Measurements from ENCODE around the gene MKRN2OS.

Gene MKRN2OS

GRCh38 chr3:12585181-12585580 lies 39.9 kb upstream of the MKRN2OS start:
- H3K79me2 ChIP-seq (ENCODE audit: insufficient read depth, low read depth), result no peaks in the 10 kb centered on the region
- no peak overlapping the region for H3K27ac ChIP-seq
- H3K36me3 ChIP-seq (ENCODE audit: insufficient read depth), result no peaks in the 10 kb centered on the region; the same call in 1 of the 2 replicates
- no peaks in the 10 kb centered on the region for H4K20me1 ChIP-seq (ENCODE audit: insufficient read depth)
- H3K27me3 ChIP-seq (ENCODE audit: insufficient read depth, low read depth), result no peaks in the 10 kb centered on the region
- no peak overlapping the region for H3K9ac ChIP-seq
- no peak for TF ChIP-seq CTCF (conservative IDR thresholded peaks at IDR 0.05; ENCODE audit: low read depth, low read length)
- no peaks in the 10 kb centered on the region for H3K4me1 ChIP-seq (ENCODE audit: low read depth, poor library complexity, severe bottlenecking)
- H2AFZ ChIP-seq (ENCODE audit: low read depth), result no peak overlapping the region
- no peak overlapping the region for H3K4me2 ChIP-seq
- no peak overlapping the region for H3K4me3 ChIP-seq (IDR thresholded peaks at IDR 0.05; ENCODE audit: insufficient read depth, low read depth, low read length)

GRCh38 chr3:12584083-12584482 lies 38.8 kb upstream of the MKRN2OS start:
- Histone ChIP-seq H3K79me2 (ENCODE audit: insufficient read depth, low read depth) (no peaks in the 10 kb centered on the region), H3K36me3 (ENCODE audit: insufficient read depth) (no peaks in the 10 kb centered on the region; the same call in 1 of the 2 replicates), H3K4me3 (IDR thresholded peaks at IDR 0.05; ENCODE audit: insufficient read depth, low read depth, low read length) (no peak overlapping the region), H3K9ac (no peak overlapping the region), H3K27ac (no peak overlapping the region), H4K20me1 (ENCODE audit: insufficient read depth) (no peaks in the 10 kb centered on the region), H2AFZ (ENCODE audit: low read depth) (no peak overlapping the region), H3K27me3 (ENCODE audit: insufficient read depth, low read depth) (no peaks in the 10 kb centered on the region), H3K4me2 (no peak overlapping the region), H3K4me1 (ENCODE audit: low read depth, poor library complexity, severe bottlenecking) (no peaks in the 10 kb centered on the region)
- TF ChIP-seq CTCF (conservative IDR thresholded peaks at IDR 0.05; ENCODE audit: low read depth, low read length), result no peak

- no peak overlapping the region for H3K4me3 ChIP-seq (IDR thresholded peaks at IDR 0.05; ENCODE audit: insufficient read depth, low read depth, low read length)
- no peak overlapping the region for H3K9ac ChIP-seq
- no peak for TF ChIP-seq CTCF (conservative IDR thresholded peaks at IDR 0.05; ENCODE audit: low read depth, low read length)
- H3K27me3 ChIP-seq (ENCODE audit: insufficient read depth, low read depth), result no peaks in the 10 kb centered on the region
- no peaks in the 10 kb centered on the region for H3K4me1 ChIP-seq (ENCODE audit: low read depth, poor library complexity, severe bottlenecking)
- H3K27ac ChIP-seq, result no peak overlapping the region
- H3K79me2 ChIP-seq (ENCODE audit: insufficient read depth, low read depth), result no peaks in the 10 kb centered on the region
- no peak overlapping the region for H3K4me2 ChIP-seq
- no peaks in the 10 kb centered on the region; the same call in 1 of the 2 replicates for H3K36me3 ChIP-seq (ENCODE audit: insufficient read depth)
- H2AFZ ChIP-seq (ENCODE audit: low read depth), result no peak overlapping the region
- no peaks in the 10 kb centered on the region for H4K20me1 ChIP-seq (ENCODE audit: insufficient read depth)
Measured at GRCh38 chr3:12583280-12583679, 38.0 kb upstream of the MKRN2OS start.

GRCh38 chr3:12582730-12583129 lies 37.4 kb upstream of the MKRN2OS start:
- H3K36me3 ChIP-seq (ENCODE audit: insufficient read depth), result no peaks in the 10 kb centered on the region; the same call in 1 of the 2 replicates

More at GRCh38 chr3:12582730-12583129, 37.4 kb upstream of the MKRN2OS start:
- H3K27me3 ChIP-seq (ENCODE audit: insufficient read depth, low read depth), result no peaks in the 10 kb centered on the region
- no peak overlapping the region for H3K4me2 ChIP-seq
- TF ChIP-seq CTCF (conservative IDR thresholded peaks at IDR 0.05; ENCODE audit: low read depth, low read length), result no peak
- no peaks in the 10 kb centered on the region for H3K4me1 ChIP-seq (ENCODE audit: low read depth, poor library complexity, severe bottlenecking)
- H3K4me3 ChIP-seq (IDR thresholded peaks at IDR 0.05; ENCODE audit: insufficient read depth, low read depth, low read length), result no peak overlapping the region
- H3K27ac ChIP-seq, result no peak overlapping the region
- H3K79me2 ChIP-seq (ENCODE audit: insufficient read depth, low read depth), result no peaks in the 10 kb centered on the region
- no peaks in the 10 kb centered on the region for H4K20me1 ChIP-seq (ENCODE audit: insufficient read depth)
- no peak overlapping the region for H2AFZ ChIP-seq (ENCODE audit: low read depth)
- H3K9ac ChIP-seq, result no peak overlapping the region
